Activated CD4-positive, alpha-beta T cell treated with anti-CD3 and anti-CD28 coated beads, Interleukin-2, amount 50 U/mL, for 24 hours (primary cell): ENCODE measurements around the gene THADA.
"Not testable (repeated sequence)": the region's sequence is repeated elsewhere in the genome, so short reads cannot be mapped to it uniquely, and the experiment has no call there.

Experiments
- DNase-seq, 2 donors: peaks; one replicate each; pipeline ENCODE4 v3.0.0-alpha.2; 2020; ENCODE audit warnings: low read depth in 1 of 2, low spot score in 1 of 2

Gene THADA

GRCh38 chr2:43605079-43605655, 9.3 kb upstream of the THADA start:
- DNase-seq = no peak

- no peak for DNase-seq
Observed at GRCh38 chr2:43604674-43605073, 8.8 kb upstream of the THADA start.

DNA sequence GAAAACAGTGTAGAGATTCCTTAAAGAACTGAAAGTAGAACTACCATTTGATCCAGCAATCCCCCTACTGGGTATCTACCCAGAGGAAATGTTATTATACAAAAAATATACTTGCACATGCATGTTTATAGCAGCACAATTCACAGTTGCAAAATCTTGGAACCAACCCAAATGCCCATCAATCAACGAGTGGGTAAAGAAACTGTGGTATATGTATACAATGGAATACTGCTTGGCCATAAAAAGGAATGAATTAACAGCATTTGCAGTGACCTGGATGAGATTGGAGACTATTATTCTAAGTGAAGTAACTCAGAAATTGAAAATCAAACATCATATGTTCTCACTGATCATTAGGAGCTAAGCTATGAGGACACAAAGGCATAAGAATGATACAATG, 4.8 kb upstream of the THADA start:
- not testable (repeated sequence) for DNase-seq

DNA sequence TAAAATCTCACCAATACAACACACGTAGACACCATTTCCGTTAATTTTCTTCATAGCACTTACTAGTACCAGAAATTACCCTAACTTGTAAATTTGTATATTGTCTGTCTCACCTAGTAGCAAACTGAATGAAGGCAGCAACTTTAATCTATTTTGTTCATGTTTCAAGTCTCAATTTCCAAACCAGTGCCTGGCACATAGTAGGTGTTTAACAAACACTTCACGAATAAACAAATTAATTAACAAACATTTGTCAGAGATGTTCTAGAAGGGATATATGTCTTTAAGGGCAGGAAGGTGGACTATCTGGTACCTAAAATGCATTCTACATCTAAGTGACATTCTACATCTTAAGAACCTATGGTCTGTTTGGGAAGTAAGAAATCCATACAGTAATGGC, 963 bp downstream of the THADA start:
- DNase-seq = no peak

DNA sequence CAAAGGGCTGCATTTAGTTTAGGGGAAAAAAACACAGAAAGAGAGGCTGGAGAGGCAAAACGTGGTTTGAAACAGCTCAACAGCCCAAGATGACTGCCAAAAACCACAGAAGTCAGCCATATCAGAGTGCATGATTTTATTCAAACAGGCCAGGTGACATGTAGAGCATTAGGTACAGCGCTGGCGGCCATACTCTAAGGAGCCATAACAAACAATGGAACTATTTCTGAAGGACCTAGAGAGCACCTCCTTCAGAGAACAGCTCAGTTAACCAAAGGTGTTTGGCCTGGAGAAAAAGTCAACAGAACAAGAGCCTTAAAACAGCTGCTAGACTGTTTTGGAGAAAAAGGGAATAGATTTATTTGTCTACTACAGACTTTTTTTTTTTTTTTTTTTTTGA, 2.6 kb downstream of the THADA start:
- DNase-seq = no peak

DNA sequence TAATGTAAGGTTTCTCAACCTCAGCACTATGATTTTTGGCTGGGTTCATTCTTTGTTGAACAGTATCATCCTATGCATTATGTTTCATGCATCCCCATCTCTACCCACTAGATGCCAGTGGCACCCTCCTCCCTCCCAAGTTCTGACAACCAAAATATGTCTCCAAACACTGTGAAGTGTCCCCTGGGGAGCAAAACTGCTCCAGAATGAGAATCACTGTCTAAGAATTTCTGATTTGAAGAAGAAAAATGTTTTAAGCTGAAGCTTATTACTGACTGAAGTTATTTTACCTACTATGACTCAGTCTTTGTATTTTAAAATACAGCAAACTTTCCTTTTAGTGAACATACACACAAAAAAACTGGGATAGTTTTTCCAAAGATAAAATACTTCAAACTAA, 3.4 kb downstream of the THADA start:
- DNase-seq = no peak

- DNase-seq = no peak
Observed at GRCh38 chr2:43585708-43586107, 10.1 kb downstream of the THADA start.

DNA sequence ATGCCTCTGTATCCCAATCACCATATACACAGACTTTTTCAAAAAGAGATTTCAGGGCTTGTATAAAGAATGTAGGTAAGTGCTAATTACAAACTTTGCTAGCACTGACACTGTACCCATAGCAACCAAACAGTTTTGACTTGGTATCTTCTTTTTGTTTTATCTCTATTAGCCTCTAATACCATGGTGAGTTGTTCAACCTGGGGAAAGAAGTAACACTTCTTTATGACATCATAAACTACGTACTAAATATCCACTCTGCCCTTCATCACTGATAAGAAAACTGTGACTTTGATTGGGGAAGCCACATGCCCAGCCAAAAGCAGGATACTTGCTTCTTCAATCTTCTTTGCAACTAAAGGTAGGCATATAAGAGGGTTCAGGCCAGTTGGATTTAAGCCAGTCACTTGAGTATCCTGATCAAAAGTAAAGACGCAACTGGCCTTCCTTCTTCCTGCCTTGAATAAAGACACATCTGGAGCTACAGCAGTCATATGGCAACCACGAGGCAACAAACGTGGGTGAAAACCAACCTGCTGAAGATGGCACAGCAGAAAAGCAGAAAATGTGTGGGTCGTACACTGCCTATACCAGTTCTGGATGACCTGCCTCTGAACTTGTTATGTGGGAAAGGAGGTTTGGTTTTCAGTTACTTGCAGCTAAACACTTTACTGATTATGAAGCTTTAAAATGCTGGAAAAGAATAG, 16.4 kb downstream of the THADA start:
- no peak for DNase-seq

DNA sequence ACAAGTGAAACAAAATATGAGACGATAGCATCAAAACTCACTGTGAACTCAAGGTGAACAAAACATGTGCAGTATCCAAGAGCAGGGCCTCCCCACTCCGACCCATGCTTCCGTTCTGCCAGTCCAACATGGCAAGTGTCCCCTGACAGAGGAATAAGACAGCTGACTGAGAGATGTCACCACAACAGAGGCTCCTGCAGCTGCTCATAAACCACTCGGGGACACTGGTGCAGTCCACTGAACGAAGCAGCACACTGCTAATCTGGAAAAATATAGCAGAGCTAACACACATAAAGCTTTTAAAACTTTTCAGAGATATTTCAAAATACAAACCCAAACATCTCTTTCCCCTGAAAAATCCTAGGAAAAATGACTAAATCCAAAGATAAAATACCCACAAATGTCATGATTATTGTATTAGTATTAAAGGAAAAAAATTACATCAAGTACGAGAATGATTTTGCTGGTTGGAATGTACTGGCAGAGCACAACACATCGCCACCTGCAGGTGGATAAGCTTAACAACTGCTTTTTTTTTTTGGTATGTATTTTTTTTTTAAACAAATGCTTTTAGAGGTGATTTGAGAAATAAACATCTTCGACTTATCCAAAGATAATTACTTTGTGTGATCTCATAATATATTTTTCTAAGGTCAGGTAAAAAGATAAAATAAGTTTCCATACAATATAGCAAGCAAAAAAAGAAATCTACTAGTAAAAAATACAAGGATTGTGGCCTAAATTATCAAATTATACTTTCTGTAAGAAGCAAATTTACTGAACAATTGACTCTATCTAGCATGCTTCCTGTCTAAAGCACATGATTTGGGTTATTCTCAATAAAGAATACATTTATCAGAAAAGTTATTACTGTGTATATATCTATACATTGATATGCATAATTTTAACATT, 18.6 kb downstream of the THADA start:
- no peak for DNase-seq

DNA sequence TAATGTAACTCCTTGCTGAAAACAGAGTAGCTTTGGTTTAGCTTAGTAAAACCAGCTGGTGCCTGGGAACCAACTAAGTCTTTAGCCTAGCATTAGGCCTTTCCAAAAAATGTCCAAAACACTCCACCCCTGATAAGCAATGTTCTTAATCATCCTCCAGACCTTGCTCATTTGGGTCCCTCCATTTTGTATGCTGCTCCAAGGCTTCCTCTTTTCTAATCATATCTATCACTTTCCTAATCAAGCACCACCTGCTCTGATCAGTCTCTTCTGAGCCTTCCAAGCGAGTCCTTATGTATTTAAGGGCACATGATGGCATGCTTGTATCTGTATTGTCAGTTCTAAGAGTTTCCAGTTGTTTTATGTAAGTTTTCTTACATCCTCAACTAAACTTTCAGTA, 23.6 kb downstream of the THADA start:
- DNase-seq = no peak

GRCh38 chr2:43569921-43570320, 25.9 kb downstream of the THADA start:
- DNase-seq = no peak

- DNase-seq = no peak
Observed at GRCh38 chr2:43568228-43568627, 27.6 kb downstream of the THADA start.

DNA sequence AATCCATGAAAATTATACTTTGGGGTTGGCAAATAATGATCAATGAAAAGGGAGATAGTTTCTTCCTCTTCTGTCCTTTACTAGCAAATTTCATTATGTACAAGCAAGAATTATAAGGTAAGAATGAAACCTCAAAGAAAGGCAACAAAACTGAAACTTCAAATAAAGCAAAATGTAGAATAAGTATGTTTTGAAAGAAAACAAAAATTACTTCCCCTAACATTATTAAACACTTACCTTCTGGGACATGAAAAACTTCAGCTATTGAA, 29.4 kb downstream of the THADA start:
- no peak for DNase-seq

DNA sequence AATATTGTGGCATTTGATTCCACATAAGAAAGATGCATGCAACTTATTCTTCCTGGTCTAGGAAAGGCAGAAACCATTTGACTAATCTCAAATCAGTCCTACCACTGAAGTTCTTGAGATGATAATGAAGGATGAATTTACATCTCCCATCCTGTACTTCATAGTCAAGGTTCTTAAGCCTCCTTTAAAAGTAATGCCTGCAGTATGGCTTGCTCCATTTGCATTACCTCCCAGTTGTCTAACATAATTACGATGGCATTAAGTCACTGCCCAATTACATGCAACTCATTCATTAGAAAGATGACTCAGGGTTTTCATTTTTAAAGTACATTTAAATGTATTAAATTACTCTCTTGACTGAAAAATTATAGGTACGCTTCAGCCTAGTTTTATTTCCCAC, 32.2 kb downstream of the THADA start:
- DNase-seq = no peak

GRCh38 chr2:43560231-43560547, 35.6 kb downstream of the THADA start:
- DNase-seq = no peak

GRCh38 chr2:43559391-43560230, 36.2 kb downstream of the THADA start:
- no peak for DNase-seq

DNA sequence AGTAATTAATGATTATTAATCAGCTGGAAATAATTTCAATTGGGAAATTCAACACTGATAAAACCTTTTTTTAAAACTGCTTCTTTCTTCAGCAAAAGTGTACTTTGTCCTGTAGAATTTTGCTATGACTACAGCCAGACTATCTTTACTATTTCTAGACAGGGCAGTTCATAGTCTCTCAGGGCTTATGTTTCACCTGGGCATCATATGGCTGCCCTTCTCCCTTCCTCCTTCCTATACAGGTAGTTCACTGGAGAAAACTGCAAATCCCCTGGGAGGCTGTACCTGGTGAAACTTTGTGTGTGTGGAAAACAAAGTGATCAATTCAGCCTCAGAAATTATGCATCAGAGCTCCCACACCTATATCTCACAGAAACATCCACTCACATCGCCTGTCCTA, 38.6 kb downstream of the THADA start:
- DNase-seq = no peak

DNA sequence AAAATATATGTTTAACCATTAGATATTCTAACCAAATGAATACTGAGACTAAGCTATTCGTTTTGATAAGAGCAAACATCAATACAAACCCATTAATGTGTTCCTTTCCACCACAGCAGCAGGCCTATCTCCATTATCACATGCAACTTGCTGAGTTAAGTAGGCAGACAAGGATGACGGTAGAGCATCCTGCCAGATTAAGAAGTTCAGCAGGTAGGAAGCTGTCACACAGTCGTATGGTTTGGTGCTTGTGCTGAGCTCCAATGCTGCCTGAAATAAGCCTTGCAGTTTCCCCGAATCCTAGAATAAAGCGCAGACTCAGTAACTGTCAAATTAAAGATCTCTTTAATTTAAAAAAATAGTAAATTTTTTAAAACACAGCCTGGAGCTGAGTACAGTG, 39.6 kb downstream of the THADA start:
- DNase-seq = no peak

DNA sequence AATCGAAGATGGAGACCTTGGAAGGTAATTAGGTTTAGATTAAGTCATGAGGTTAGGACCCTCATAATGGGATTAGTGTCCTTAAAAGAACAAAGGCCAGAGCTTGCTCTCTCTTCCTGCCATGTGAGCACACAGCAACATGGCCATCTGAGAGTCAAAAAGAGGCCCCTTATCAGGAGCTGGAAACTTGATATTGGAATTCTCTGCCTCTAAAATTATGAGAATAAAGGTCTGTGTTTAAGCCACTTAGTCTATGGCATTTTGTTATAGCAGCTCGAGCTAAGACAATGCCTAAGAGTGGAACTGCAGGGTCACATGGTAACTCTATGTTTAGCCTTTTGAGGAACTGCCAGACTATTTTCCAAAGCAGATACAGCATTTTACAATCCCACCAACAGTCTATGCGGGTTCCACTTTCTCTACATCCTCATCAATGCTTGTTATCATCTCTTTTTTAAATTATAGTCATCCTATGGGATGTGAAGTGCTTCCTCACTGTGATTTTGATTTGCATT, 42.4 kb downstream of the THADA start:
- DNase-seq = no peak

DNA sequence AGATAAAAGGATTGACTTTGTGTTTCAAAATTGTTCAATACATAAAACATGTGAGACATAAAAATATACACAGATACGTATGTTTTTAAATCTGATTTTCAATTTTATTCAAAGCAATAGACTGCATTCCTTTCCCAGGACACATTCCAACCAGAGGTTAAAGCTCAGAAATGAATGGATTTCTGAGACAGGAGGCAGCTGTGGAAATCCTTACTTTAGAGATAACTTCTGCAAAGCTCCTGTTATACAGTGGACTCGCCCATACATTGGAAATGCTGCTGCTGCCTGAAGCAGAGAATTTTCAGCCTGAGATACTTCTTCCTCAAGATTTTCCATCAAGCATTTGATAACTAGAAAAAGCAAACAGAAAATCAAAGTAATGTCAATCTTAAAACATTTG, 43.8 kb downstream of the THADA start:
- DNase-seq = no peak

DNA sequence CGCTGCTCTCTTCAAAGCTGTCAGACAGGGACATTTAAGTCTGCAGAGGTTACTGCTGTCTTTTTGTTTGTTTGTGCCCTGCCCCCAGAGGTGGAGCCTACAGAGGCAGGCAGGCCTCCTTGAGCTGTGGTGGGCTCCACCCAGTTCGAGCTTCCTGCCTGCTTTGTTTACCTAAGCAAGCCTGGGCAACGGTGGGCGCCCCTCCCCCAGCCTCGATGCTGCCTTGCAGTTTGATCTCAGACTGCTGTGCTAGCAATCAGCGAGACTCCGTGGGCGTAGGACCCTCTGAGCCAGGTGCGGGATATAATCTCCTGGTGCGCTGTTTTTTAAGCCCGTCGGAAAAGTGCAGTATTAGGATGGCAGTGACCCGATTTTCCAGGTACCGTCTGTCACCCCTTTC, 47.5 kb downstream of the THADA start:
- DNase-seq = not testable (repeated sequence)
